ENCODE measurements around the gene FAM210B. TPM values are rescaled to one million over a fixed set of nuclear protein-coding genes. Genes with fewer than 3 reads are reported as not detected.
"Not testable (repeated sequence)": the region's sequence is repeated elsewhere in the genome, so short reads cannot be mapped to it uniquely, and the experiment has no call there.

The FAM210B gene
- total and polyA plus RNA-seq, 12 donors: 74.9 to 207 (median 128) TPM

DNA sequence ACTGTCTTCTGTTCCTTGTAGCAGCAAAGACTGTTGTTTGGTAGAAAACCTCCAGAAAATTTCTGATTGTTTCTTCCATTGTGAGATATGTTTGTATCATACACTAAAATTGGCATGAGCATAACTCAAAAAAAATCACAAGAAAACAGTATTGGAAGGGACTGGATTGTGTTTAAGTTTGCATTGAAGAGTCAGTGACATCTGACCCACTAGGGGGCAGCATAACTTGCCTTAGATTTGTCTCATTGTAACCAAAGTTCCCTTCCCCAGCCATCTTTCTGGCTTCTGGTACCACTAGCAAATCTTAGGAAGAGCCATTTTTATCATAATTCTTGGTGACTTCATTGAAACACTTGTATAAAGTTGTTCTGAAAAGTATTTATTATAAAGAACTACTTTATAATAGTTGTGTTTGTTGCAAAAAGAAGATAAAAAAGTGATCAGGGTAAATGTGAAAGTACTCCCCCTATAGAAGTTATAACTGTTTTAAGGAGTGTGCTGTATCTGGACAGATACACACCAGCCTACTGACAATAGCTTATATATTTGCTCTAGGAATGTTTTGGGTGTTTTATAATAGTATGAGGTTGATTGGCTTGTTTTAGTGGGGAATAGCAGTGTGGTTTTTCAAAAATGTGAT, 41.3 kb downstream of the FAM210B start:
- H3K4me1 ChIP-seq (replicated peaks in 1 of 2): peaks cover 0 to 7% of the 10 kb centered on the region in 2 donors
- peak; percentile 56 to 88 (median 67) for TF ChIP-seq CTCF (IDR thresholded peaks at IDR 0.05)
- TF ChIP-seq POLR2A (IDR thresholded peaks at IDR 0.05): no peak
- intact Hi-C loops (cut with DNase I): no loop called here
- peaks cover 0 to 80% of the 10 kb centered on the region in 2 donors for H3K36me3 ChIP-seq (replicated peaks in 1 of 2)
- DNase-seq: peak in 6 of 7 donors; percentile 46 to 78 (median 60)
- H3K9me3 ChIP-seq (replicated peaks in 1 of 3): no peaks in the 10 kb centered on the region
- H3K27ac ChIP-seq: no peak overlapping the region
- no peaks in the 10 kb centered on the region for H3K27me3 ChIP-seq
- H3K4me3 ChIP-seq: no peak overlapping the region

GRCh38 chr20:56403465-56403864, 44.7 kb downstream of the FAM210B start:
- H3K36me3 ChIP-seq (replicated peaks in 1 of 2): peaks cover 0 to 73% of the 10 kb centered on the region in 2 donors
- H3K4me3 ChIP-seq: no peak overlapping the region
- H3K9me3 ChIP-seq (replicated peaks in 1 of 3): no peaks in the 10 kb centered on the region
- WGBS, 4 donors: 90 to 95% (median 92%) methylated on average over 21 to 26 of the region's 26 CpGs
- H3K27me3 ChIP-seq: no peaks in the 10 kb centered on the region
- H3K4me1 ChIP-seq (replicated peaks in 1 of 2): peaks cover 0 to 7% of the 10 kb centered on the region in 2 donors
- TF ChIP-seq POLR2A (IDR thresholded peaks at IDR 0.05) (no peak), CTCF (IDR thresholded peaks at IDR 0.05) (no peak)
- intact Hi-C loops (cut with DNase I): no loop called here
- DNase-seq: peak in 1 of 7 donors; percentile 44
- H3K27ac ChIP-seq: no peak overlapping the region

GRCh38 chr20:56405356-56405755, 46.6 kb downstream of the FAM210B start:
- H3K9me3 ChIP-seq (replicated peaks in 1 of 3); intact Hi-C loops (cut with DNase I); H3K27me3 ChIP-seq; H3K4me3 ChIP-seq; H3K27ac ChIP-seq: not testable (repeated sequence)
- WGBS, 4 donors: 92 to 96% (median 92%) methylated on average over 12 of the region's 12 CpGs
- Histone ChIP-seq H3K4me1 (replicated peaks in 1 of 2) (peaks cover 0 to 11% of the 10 kb centered on the region in 2 donors), H3K36me3 (replicated peaks in 1 of 2) (peaks cover 0 to 59% of the 10 kb centered on the region in 2 donors)
- peak in 1 of 7 donors; percentile 35 for DNase-seq

- intact Hi-C loops (cut with DNase I): no loop called here
- Histone ChIP-seq H3K36me3 (replicated peaks in 1 of 2) (peaks cover 0 to 52% of the 10 kb centered on the region in 2 donors), H3K27ac (no peak overlapping the region), H3K4me3 (no peak overlapping the region), H3K9me3 (replicated peaks in 1 of 3) (no peaks in the 10 kb centered on the region), H3K27me3 (no peaks in the 10 kb centered on the region), H3K4me1 (replicated peaks in 1 of 2) (peaks cover 0 to 23% of the 10 kb centered on the region in 2 donors)
- WGBS, 4 donors: 88 to 98% (median 95%) methylated on average over 3 of the region's 3 CpGs
- DNase-seq: no peak
- TF ChIP-seq CTCF (IDR thresholded peaks at IDR 0.05) (no peak), POLR2A (IDR thresholded peaks at IDR 0.05) (no peak)
Observed at GRCh38 chr20:56406910-56407309, 48.1 kb downstream of the FAM210B start.

DNA sequence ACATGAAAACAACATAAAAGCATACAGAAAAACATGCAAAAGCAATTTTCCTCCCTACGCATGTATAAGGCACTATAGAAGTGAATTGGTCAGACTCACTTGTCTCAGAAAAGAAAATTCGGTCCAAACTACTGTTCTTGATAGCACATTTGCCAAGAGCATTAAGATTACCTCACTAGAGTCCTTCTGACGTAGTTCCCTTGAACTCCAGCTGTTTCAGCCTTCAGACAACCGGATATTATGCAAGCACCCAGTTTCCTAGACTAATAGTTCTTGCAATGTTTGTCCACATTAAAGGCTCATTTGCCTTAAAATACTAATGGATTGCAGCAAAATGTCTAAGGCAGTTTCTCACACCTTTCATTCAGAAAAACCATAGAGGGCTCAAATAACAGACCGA, 50.7 kb downstream of the FAM210B start:
- peaks cover 0 to 32% of the 10 kb centered on the region in 2 donors for H3K36me3 ChIP-seq (replicated peaks in 1 of 2)
- no peaks in the 10 kb centered on the region for H3K27me3 ChIP-seq
- H3K4me1 ChIP-seq (replicated peaks in 1 of 2): peaks cover 0 to 23% of the 10 kb centered on the region in 2 donors
- H3K27ac ChIP-seq: peak overlapping the region in 3 of 5 donors; percentile 27 to 84 (median 43)
- H3K9me3 ChIP-seq (replicated peaks in 1 of 3): no peaks in the 10 kb centered on the region
- intact Hi-C loops (cut with DNase I): no loop called here
- 38 to 51% (median 48%) methylated on average over 5 of the region's 5 CpGs for WGBS, 4 donors
- TF ChIP-seq CTCF (IDR thresholded peaks at IDR 0.05): no peak
- H3K4me3 ChIP-seq: no peak overlapping the region
- DNase-seq: peak in 2 of 7 donors; percentile 27 to 48
